ENCODE measurements around the gene CARS1. TPM values are rescaled to one million over a fixed set of nuclear protein-coding genes. Genes with fewer than 3 reads are reported as not detected.

The CARS1 gene
- total and polyA plus RNA-seq, 2 of the 8 experiments (the other 6 are each of a cell fraction or from before 2014, with no cell fraction given) = 44.1 to 100 TPM

- TF ChIP-seq SRF (IDR thresholded peaks at IDR 0.05; ENCODE audit: low read depth, low read length) (no peak), SAP30 (IDR thresholded peaks at IDR 0.05; ENCODE audit: insufficient read depth, insufficient replicate concordance, low read length) (no peak), JUND (IDR thresholded peaks at IDR 0.05; ENCODE audit: low read length) (no peak)
Measured at GRCh38 chr11:3015796-3016195, 41.4 kb downstream of the CARS1 start (continued).
